ENCODE results near the gene SLC16A2. TPM values are rescaled to one million over a fixed set of nuclear protein-coding genes. Genes with fewer than 3 reads are reported as not detected.

Gene SLC16A2
- total RNA-seq, 1 donor from 2014 or later: 32.4 TPM

Other genes starting within 250 kb of the SLC16A2 start
- not detected for gene ZCCHC13, start 117.3 kb upstream of the SLC16A2 start, total RNA-seq (ENCODE audit: unreplicated experiment)
- 37.5 TPM for gene RLIM, start 193.1 kb downstream of the SLC16A2 start, total RNA-seq (ENCODE audit: unreplicated experiment)

Measured in endothelial cell (in vitro differentiated cells).